HL-60 (cell line): Measurements from ENCODE around the gene NCOA3.
"Not testable (repeated sequence)": the region's sequence is repeated elsewhere in the genome, so short reads cannot be mapped to it uniquely, and the experiment has no call there.

Experiments
- DNase-seq, 2 experiments: peaks; one replicate each; pipeline ENCODE4 v3.0.0-alpha.2; 2010 to 2020; ENCODE audit warnings: low read depth in 1 of 2, low spot score in 1 of 2
- H3K27ac ChIP-seq: fragments of 250-450 bp; sonication (Bioruptor Pico); replicated peaks from 2 replicates; pipeline ENCODE4 v1.5.1; 2020; ENCODE audit warnings: mild to moderate bottlenecking, moderate library complexity
- H3K27me3 ChIP-seq: fragments of 250-450 bp; sonication (Bioruptor Pico); 2 replicates; pipeline ENCODE4 v1.5.1; 2021; ENCODE audit warnings: mild to moderate bottlenecking, moderate library complexity; ENCODE audit not compliant: insufficient read depth, poor library complexity, severe bottlenecking
- H3K4me3 ChIP-seq: replicated peaks from 2 replicates; pipeline ENCODE4 v1.5.1; 2011; ENCODE audit warnings: mild to moderate bottlenecking, control low read depth, low read length; ENCODE audit not compliant: insufficient read depth
- GABPA ChIP-seq: IDR thresholded peaks from 2 replicates; pipeline ENCODE4 v1.6.1; 2012; ENCODE audit warnings: low read depth
- POLR2AphosphoS5 ChIP-seq: IDR thresholded peaks from 2 replicates; pipeline ENCODE4 v1.6.1; 2012; ENCODE audit warnings: low read depth
- REST ChIP-seq: IDR thresholded peaks from 2 replicates; pipeline ENCODE4 v1.6.1; 2012; ENCODE audit warnings: low read depth; ENCODE audit not compliant: insufficient replicate concordance
- SPI1 ChIP-seq: IDR thresholded peaks from 2 replicates; pipeline ENCODE4 v1.6.1; 2012; ENCODE audit warnings: low read depth, mild to moderate bottlenecking, borderline replicate concordance
- TF ChIP-seq, protein P1 (sequence below): IDR thresholded peaks from one replicate; pipeline ENCODE4 v1.5.1; 2011; ENCODE audit warnings: low read length, control low read depth, inconsistent platforms; ENCODE audit not compliant: insufficient read depth

The NCOA3 gene

DNA sequence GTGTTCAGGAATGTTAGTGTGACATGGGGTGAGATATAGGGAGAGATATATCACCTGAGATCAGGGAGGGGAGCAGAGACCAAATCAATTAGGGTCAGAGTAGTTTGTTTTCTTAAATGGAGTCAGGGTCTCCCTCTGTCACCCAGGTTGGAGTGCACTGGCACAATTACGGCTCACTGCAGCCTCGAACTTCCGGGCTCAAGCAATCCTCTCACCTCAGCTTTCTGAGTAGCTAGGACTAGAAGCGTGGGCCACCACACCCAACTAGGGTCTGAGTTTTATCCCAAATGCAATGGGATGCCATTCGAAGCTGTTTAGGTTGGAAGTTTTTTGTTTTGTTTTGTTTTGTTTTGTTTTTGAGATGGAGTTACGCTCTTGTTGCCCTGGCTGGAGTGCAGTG is 3.1 kb upstream of the NCOA3 start:
- no peak overlapping the region for H3K27ac ChIP-seq
- DNase-seq = no peak
- H3K4me3 ChIP-seq = no peak overlapping the region
- TF ChIP-seq REST (no peak), SPI1 (no peak), POLR2AphosphoS5 (no peak), GABPA (no peak)
- TF ChIP-seq, protein P1, sequence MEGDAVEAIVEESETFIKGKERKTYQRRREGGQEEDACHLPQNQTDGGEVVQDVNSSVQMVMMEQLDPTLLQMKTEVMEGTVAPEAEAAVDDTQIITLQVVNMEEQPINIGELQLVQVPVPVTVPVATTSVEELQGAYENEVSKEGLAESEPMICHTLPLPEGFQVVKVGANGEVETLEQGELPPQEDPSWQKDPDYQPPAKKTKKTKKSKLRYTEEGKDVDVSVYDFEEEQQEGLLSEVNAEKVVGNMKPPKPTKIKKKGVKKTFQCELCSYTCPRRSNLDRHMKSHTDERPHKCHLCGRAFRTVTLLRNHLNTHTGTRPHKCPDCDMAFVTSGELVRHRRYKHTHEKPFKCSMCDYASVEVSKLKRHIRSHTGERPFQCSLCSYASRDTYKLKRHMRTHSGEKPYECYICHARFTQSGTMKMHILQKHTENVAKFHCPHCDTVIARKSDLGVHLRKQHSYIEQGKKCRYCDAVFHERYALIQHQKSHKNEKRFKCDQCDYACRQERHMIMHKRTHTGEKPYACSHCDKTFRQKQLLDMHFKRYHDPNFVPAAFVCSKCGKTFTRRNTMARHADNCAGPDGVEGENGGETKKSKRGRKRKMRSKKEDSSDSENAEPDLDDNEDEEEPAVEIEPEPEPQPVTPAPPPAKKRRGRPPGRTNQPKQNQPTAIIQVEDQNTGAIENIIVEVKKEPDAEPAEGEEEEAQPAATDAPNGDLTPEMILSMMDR = no peak
- no peaks in the 10 kb centered on the region for H3K27me3 ChIP-seq

DNA sequence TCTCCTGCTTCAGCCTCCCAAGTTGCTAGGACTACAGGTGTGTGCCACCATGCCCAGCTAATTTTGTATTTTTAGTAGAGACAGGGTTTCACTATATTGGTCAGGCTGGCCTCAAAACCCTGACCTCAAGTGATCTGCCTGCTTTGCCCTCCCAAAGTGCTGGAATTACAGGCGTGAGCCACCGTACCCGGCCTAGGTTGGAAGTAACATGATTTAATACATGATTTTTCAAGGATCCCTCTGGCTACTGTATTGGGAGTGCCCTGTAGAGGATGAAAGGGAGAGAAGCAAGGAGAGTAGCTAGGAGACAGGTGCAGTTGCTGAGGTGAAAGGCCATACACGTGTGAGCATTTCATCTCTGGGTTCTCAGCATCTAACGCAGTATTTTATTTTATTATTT is 2.6 kb upstream of the NCOA3 start:
- H3K27ac ChIP-seq = no peak overlapping the region
- H3K4me3 ChIP-seq = no peak overlapping the region
- DNase-seq = no peak
- no peaks in the 10 kb centered on the region for H3K27me3 ChIP-seq
- TF ChIP-seq, protein P1 = no peak
- no peak for TF ChIP-seq GABPA
- no peak for TF ChIP-seq REST
- TF ChIP-seq SPI1 = no peak
- TF ChIP-seq POLR2AphosphoS5 = no peak

GRCh38 chr20:47500082-47500481 is 1.6 kb upstream of the NCOA3 start:
- not testable (repeated sequence) for H3K4me3 ChIP-seq, H3K27me3 ChIP-seq, H3K27ac ChIP-seq, DNase-seq

DNA sequence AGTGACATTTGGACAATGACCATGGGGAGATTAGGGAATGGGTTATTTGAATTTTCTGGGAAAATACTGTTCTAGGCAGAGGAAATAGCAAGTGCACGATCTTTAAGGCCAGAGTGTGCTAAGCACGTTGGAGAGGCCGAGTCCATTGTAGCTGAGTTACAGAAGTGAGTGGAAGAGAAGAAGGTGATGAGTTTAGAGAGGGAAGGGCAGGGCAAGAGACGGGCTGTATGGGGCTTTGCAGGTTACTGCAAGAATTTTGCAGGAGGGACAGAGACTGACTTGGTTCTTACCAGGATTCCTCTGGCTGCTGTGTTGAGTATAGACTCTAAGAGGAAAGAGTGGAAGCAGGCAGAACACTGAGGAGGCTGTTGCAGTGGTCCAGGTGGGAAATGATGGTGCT is 1.1 kb upstream of the NCOA3 start:
- H3K27ac ChIP-seq = no peak overlapping the region

More for the DNA sequence above, 1.1 kb upstream of the NCOA3 start:
- TF ChIP-seq, protein P1 = no peak
- no peak for TF ChIP-seq POLR2AphosphoS5
- no peak for TF ChIP-seq SPI1
- TF ChIP-seq GABPA = no peak
- TF ChIP-seq REST = no peak
- Histone ChIP-seq H3K4me3 (no peak overlapping the region), H3K27me3 (no peaks in the 10 kb centered on the region)
- DNase-seq = no peak
